NCI-H187 treated with DMSO at 0.1 percent for 48 hours (cell line): Measurements from ENCODE around the gene CD70.
"Not testable (repeated sequence)": the region's sequence is repeated elsewhere in the genome, so short reads cannot be mapped to it uniquely, and the experiment has no call there.

Experiments used
- DNase-seq: peaks from one replicate; lab custom pipeline; 2025; lab: John Stamatoyannopoulos, UW

CD70 gene

GRCh38 chr19:6597471-6598253 is 6.7 kb upstream of the CD70 start:
- not testable (repeated sequence) for DNase-seq

- no peak for DNase-seq
Measured at GRCh38 chr19:6596621-6597020, 5.7 kb upstream of the CD70 start.

- no peak for DNase-seq
Measured at GRCh38 chr19:6593651-6594416, 2.9 kb upstream of the CD70 start.

- no peak for DNase-seq
Measured at GRCh38 chr19:6590258-6590826, 608 bp downstream of the CD70 start.

- no peak for DNase-seq
Measured at GRCh38 chr19:6589711-6590257, 1.2 kb downstream of the CD70 start.

- DNase-seq = no peak
Measured at GRCh38 chr19:6588508-6589345, 2.2 kb downstream of the CD70 start.

- no peak for DNase-seq
Measured at GRCh38 chr19:6587998-6588507, 2.9 kb downstream of the CD70 start.

- DNase-seq = no peak
Measured at GRCh38 chr19:6587093-6587820, 3.7 kb downstream of the CD70 start.

GRCh38 chr19:6586726-6587092 is 4.2 kb downstream of the CD70 start:
- DNase-seq = no peak

- no peak for DNase-seq
Measured at GRCh38 chr19:6586056-6586455, 4.9 kb downstream of the CD70 start.

GRCh38 chr19:6582515-6583484 is 8.2 kb downstream of the CD70 start:
- not testable (repeated sequence) for DNase-seq

- DNase-seq = no peak
Measured at GRCh38 chr19:6580313-6580712, 10.6 kb downstream of the CD70 start.

GRCh38 chr19:6579450-6580178 is 11.3 kb downstream of the CD70 start:
- no peak for DNase-seq

GRCh38 chr19:6577476-6578125 is 13.3 kb downstream of the CD70 start:
- DNase-seq = no peak

GRCh38 chr19:6576869-6577475 is 14.0 kb downstream of the CD70 start:
- DNase-seq = no peak

GRCh38 chr19:6573350-6573749 is 17.6 kb downstream of the CD70 start:
- DNase-seq = no peak

GRCh38 chr19:6572217-6572616 is 18.7 kb downstream of the CD70 start:
- DNase-seq = no peak

- DNase-seq = no peak
Measured at GRCh38 chr19:6571167-6571566, 19.8 kb downstream of the CD70 start.
